ENCODE results near the gene CYP11A1.

The CYP11A1 gene

GRCh38 chr15:74367296-74367854 lies at the start of gene CYP11A1:
Gene CYP11A1 (minus strand): TSS chr15:74367646. CDS start chr15:74367585, 61 bp downstream.
- DNase-seq, result no peak

GRCh38 chr15:74417225-74417624 lies 49.8 kb upstream of the CYP11A1 start:
- no peak for DNase-seq

- no peak for DNase-seq
Observed at GRCh38 chr15:74415966-74416916, 48.8 kb upstream of the CYP11A1 start.

- no peak for DNase-seq
Observed at GRCh38 chr15:74414603-74415338, 47.3 kb upstream of the CYP11A1 start.

- no peak for DNase-seq
Observed at GRCh38 chr15:74414081-74414580, 46.7 kb upstream of the CYP11A1 start.

- no peak for DNase-seq
Observed at GRCh38 chr15:74413350-74414080, 46.1 kb upstream of the CYP11A1 start.

GRCh38 chr15:74412159-74412558 lies 44.7 kb upstream of the CYP11A1 start:
- no peak for DNase-seq

GRCh38 chr15:74411686-74412085 lies 44.2 kb upstream of the CYP11A1 start:
- DNase-seq, result no peak

GRCh38 chr15:74410502-74410901 lies 43.1 kb upstream of the CYP11A1 start:
- DNase-seq, result no peak

GRCh38 chr15:74409225-74409624 lies 41.8 kb upstream of the CYP11A1 start:
- no peak for DNase-seq

- DNase-seq, result no peak
Observed at GRCh38 chr15:74408815-74409214, 41.4 kb upstream of the CYP11A1 start.

- no peak for DNase-seq
Observed at GRCh38 chr15:74408385-74408784, 40.9 kb upstream of the CYP11A1 start.

GRCh38 chr15:74406992-74407705 lies 39.7 kb upstream of the CYP11A1 start:
- no peak for DNase-seq

- DNase-seq, result no peak
Observed at GRCh38 chr15:74406517-74406916, 39.1 kb upstream of the CYP11A1 start.

- DNase-seq, result no peak
Observed at GRCh38 chr15:74405823-74406222, 38.4 kb upstream of the CYP11A1 start.

GRCh38 chr15:74403991-74404563 lies 36.6 kb upstream of the CYP11A1 start:
- no peak for DNase-seq

- DNase-seq, result no peak
Observed at GRCh38 chr15:74403588-74403919, 36.1 kb upstream of the CYP11A1 start.

- DNase-seq, result no peak
Observed at GRCh38 chr15:74402873-74403587, 35.6 kb upstream of the CYP11A1 start.

- no peak for DNase-seq
Observed at GRCh38 chr15:74402337-74402841, 34.9 kb upstream of the CYP11A1 start.

- no peak for DNase-seq
Observed at GRCh38 chr15:74400915-74401757, 33.7 kb upstream of the CYP11A1 start.
